Bronchial epithelial cell (primary cell): ENCODE results near the gene KLRG1. TPM values are rescaled to one million over a fixed set of nuclear protein-coding genes. Genes with fewer than 3 reads are reported as not detected.

Experiments used
- DNase-seq: peaks from one replicate; pipeline ENCODE4 v3.0.0-alpha.2; 2010; ENCODE audit warnings: low read depth
- FAIRE-seq: peaks from 2 replicates; lab custom pipeline; 2011; peaks lifted over from hg19 to GRCh38; lab: Jason Lieb, UNC
- H3K27me3 ChIP-seq: 2 replicates; pipeline ENCODE4 v1.5.1; 2011; ENCODE audit warnings: low read length; ENCODE audit not compliant: control insufficient read depth, insufficient read depth
- H3K36me3 ChIP-seq: 2 replicates; pipeline ENCODE4 v1.5.1; 2011; ENCODE audit warnings: low read length; ENCODE audit not compliant: control insufficient read depth, insufficient read depth
- H3K4me3 ChIP-seq: 2 replicates; pipeline ENCODE4 v1.5.1; 2011; ENCODE audit warnings: mild to moderate bottlenecking, low read depth, low read length, control low read depth
- CTCF ChIP-seq: IDR thresholded peaks from 2 replicates; pipeline ENCODE4 v1.5.1; 2011; ENCODE audit warnings: mild to moderate bottlenecking, moderate library complexity, low read length, control low read depth, inconsistent platforms; ENCODE audit not compliant: insufficient read depth, severe bottlenecking
- total RNA-seq: library from RNA; depleted of rRNA; stranded (reverse); fragments of >200 nt; gene quantifications from 2 replicates; pipeline ENCODE4 v1.2.1, GENCODE V29; 2014

KLRG1 gene
- total RNA-seq, 1 donor from 2014 or later = under 0.01 TPM

GRCh38 chr12:9048930-9049329 lies 59.6 kb downstream of the KLRG1 start:
- Histone ChIP-seq H3K27me3 (no peaks in the 10 kb centered on the region), H3K36me3 (no peaks in the 10 kb centered on the region), H3K4me3 (no peak overlapping the region)
- FAIRE-seq = no peak
- DNase-seq = no peak
- no peak for TF ChIP-seq CTCF

- FAIRE-seq (no peak), DNase-seq (peak; percentile 58)
- Histone ChIP-seq H3K27me3 (no peaks in the 10 kb centered on the region), H3K4me3 (no peak overlapping the region), H3K36me3 (no peaks in the 10 kb centered on the region)
- peak; percentile 38 for TF ChIP-seq CTCF
These were observed 60.3 kb downstream of the KLRG1 start for GRCh38 chr12:9049520-9050133.

GRCh38 chr12:9050521-9051157 lies 61.3 kb downstream of the KLRG1 start:
- DNase-seq (no peak), FAIRE-seq (no peak)
- TF ChIP-seq CTCF = no peak
- Histone ChIP-seq H3K4me3 (no peak overlapping the region), H3K36me3 (no peaks in the 10 kb centered on the region), H3K27me3 (no peaks in the 10 kb centered on the region)

- TF ChIP-seq CTCF = no peak
- DNase-seq = no peak
- no peaks in the 10 kb centered on the region for H3K36me3 ChIP-seq
- FAIRE-seq = peak; percentile 68
- no peaks in the 10 kb centered on the region for H3K27me3 ChIP-seq
- no peak overlapping the region for H3K4me3 ChIP-seq
These were observed 61.8 kb downstream of the KLRG1 start for GRCh38 chr12:9051158-9051550.

GRCh38 chr12:9052610-9053009 lies 63.3 kb downstream of the KLRG1 start:
- Histone ChIP-seq H3K36me3 (no peaks in the 10 kb centered on the region), H3K4me3 (no peak overlapping the region), H3K27me3 (no peaks in the 10 kb centered on the region)
- TF ChIP-seq CTCF = no peak
- FAIRE-seq (no peak), DNase-seq (no peak)

Other genes starting within 250 kb of the KLRG1 start
- gene A2ML1, start 166.9 kb upstream of the KLRG1 start, total RNA-seq = 61.9 and 258 TPM in 2 replicates
- 3.7 and 4.2 TPM in 2 replicates for gene PHC1, start 75.0 kb upstream of the KLRG1 start, total RNA-seq
- gene M6PR, start 39.9 kb upstream of the KLRG1 start, total RNA-seq = 259 and 478 TPM in 2 replicates
- gene A2M, start 126.4 kb downstream of the KLRG1 start, total RNA-seq = 1.1 TPM in 1 of 2 replicates, not detected in the other
- gene PZP, start 218.8 kb downstream of the KLRG1 start, total RNA-seq = not detected in 2 replicates